Epithelial cell of proximal tubule (primary cell): ENCODE measurements around the gene SAMD4A. TPM values are rescaled to one million over a fixed set of nuclear protein-coding genes. Genes with fewer than 3 reads are reported as not detected.

Experiments
- DNase-seq: peaks from one replicate; pipeline ENCODE4 v3.0.0-alpha.2; 2011; ENCODE audit warnings: low read depth
- H3K4me3 ChIP-seq: 2 replicates; pipeline ENCODE4 v1.5.1; 2011; ENCODE audit warnings: low read depth, mild to moderate bottlenecking, low read length
- total RNA-seq: library from RNA; depleted of rRNA; stranded (reverse); fragments of >200 nt; gene quantifications from 2 replicates; pipeline ENCODE4 v1.2.3, GENCODE V29; 2015
- TF ChIP-seq, protein P1 (sequence below): conservative IDR thresholded peaks from 2 replicates; pipeline ENCODE4 v1.5.1; 2012; ENCODE audit warnings: low read depth, mild to moderate bottlenecking, low read length

SAMD4A gene
- total RNA-seq, 1 donor from 2014 or later: 18.9 TPM

DNA sequence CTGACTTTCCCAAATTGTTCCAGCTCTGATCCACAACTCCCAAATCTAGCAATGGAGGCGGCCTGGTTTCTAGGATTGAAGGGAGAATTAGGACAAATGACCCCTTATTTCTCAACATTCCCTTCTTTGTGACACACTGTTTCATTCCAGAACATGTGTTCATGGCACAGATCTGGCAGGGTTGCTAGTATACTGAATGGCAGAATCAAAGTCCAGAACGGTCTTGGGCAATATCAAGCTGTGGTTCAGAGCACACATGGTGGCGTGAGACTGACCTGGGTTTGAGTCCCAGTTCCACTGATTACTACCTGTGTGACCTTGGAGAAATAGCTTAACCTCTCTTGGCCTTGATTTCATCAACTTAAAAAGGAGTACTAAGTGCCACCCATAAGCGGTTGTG lies 152.5 kb downstream of the SAMD4A start:
- H3K4me3 ChIP-seq: no peak overlapping the region
- TF ChIP-seq, protein P1, sequence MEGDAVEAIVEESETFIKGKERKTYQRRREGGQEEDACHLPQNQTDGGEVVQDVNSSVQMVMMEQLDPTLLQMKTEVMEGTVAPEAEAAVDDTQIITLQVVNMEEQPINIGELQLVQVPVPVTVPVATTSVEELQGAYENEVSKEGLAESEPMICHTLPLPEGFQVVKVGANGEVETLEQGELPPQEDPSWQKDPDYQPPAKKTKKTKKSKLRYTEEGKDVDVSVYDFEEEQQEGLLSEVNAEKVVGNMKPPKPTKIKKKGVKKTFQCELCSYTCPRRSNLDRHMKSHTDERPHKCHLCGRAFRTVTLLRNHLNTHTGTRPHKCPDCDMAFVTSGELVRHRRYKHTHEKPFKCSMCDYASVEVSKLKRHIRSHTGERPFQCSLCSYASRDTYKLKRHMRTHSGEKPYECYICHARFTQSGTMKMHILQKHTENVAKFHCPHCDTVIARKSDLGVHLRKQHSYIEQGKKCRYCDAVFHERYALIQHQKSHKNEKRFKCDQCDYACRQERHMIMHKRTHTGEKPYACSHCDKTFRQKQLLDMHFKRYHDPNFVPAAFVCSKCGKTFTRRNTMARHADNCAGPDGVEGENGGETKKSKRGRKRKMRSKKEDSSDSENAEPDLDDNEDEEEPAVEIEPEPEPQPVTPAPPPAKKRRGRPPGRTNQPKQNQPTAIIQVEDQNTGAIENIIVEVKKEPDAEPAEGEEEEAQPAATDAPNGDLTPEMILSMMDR: no peak
- no peak for DNase-seq

DNA sequence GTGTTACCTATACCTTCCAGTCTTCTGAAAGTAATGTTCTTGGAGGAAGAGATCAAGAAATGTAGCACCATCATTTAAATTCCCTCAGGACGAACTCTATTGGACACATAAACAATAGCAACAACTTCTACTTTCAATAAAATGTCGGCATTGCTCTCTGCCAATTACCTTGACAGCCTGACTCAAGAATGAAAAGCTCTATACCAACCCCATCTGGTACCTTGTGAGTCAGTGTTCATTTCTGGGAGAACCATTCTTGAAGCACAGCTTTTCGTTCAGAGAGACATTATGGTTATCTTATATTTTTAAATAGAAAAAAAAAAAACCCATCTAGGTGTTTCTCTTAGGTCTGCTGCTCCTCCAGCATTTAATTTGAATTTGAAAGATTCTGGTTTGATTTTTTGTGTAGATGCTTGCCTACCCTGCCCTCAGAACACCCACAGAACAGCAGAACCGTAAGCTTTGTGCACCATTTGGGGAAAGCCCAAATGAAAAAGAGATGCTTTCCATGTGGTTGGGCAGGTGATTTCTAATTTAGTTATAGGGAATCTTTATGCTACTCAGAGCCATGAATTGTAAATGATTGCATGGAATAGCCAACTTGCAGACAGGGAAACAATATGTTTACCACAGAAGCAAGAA lies 156.0 kb downstream of the SAMD4A start:
- no peak overlapping the region for H3K4me3 ChIP-seq
- TF ChIP-seq, protein P1: peak; percentile 50
- DNase-seq: no peak

DNA sequence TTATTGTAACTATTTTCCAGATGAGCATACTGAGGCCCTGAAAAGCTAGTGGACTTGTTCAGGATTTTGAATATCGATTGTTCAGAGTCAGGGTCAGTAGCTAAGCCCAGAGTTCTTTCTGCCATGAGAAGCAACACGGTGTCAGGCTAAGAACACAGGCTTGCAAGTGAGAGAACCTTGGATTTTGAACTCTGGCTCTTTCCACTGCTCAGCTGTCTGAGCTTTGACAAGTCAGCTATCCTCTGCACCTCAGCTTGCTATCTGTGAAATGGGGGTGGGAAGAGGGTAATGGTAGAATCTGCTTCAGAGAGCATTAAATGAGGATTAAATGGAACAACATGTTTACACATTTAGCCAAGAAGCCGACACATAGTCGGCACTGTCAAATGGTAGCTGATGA lies 157.2 kb downstream of the SAMD4A start:
- TF ChIP-seq, protein P1: no peak

DNA sequence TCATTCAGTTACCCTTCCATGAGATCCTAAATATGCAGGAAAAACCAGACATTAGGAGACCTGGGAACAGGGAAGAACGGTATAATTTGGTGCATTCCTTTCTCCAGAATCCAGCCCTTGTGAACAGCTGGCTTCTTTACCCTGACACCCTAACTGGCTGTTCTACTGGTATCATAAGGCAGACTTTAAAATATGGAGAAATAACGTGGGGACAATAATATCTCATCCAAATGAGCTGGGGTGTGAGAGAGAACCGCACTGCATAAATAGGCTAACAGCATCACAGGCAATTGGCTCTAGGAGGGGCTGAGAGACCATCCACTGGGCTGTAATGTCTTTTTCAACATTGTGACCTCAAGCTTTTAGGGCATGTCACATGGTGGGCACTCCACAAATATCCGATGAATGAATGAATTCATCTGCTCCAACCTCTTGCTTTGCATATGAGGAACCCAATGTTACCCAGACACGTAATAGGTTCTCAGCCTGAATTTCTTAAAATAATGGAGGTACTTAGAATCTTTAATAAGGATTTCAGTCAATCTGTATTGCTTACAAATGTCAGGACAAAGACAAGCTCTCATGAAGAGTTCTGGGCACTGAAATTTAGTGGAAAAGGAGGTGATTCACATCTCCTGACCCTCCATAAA lies 157.9 kb downstream of the SAMD4A start:
- no peak overlapping the region for H3K4me3 ChIP-seq
- TF ChIP-seq, protein P1: no peak

More for the DNA sequence above, 157.2 kb downstream of the SAMD4A start:
- no peak overlapping the region for H3K4me3 ChIP-seq
- no peak for DNase-seq

DNA sequence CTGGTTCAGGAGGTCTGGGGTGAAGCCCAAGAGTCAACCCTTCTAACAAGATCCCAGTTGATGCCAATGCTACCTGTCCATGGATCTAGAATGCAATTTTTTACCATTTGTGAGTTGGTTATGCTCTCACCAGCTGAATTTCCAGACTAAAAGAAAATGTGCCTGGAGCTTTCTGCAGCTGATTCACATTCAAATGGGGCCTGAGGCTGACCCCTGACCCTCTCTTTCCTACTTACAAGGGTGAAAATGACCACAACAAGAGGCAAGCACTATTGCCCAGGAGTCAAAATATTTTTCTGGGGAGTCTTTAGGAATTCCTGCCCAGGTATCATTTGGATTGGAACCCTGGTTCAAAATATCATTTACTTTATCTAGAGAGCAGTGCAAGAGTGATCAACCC lies 159.1 kb downstream of the SAMD4A start:
- TF ChIP-seq, protein P1: no peak
- no peak overlapping the region for H3K4me3 ChIP-seq
- no peak for DNase-seq

More for the DNA sequence above, 157.9 kb downstream of the SAMD4A start:
- no peak for DNase-seq

DNA sequence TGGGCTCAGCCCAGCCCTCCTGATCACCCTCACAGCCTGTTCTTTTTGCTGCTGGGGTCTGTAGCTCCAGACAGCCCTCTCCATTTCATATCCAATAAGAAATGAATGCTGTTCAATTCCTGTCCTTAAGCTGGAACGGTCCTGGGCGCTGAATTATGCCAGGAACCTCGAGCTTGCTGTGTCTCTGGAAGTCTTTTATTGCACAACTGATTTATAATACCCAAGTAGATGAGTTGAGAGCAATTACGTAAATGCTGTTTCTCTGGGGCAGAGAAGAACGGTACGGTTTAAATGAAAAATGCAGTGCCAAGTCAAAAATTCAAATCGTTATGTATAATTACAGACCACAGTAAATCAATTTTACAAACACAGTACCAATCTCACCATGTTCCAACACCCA lies 161.0 kb downstream of the SAMD4A start:
- TF ChIP-seq, protein P1: no peak
- DNase-seq: no peak
- H3K4me3 ChIP-seq: no peak overlapping the region
